GM12891 (cell line): ENCODE data around the gene NUTM2E.
"Not testable (repeated sequence)": the region's sequence is repeated elsewhere in the genome, so short reads cannot be mapped to it uniquely, and the experiment has no call there.

Source experiments
- PAX5 ChIP-seq: IDR thresholded peaks from 2 replicates; pipeline ENCODE4 v1.6.1; 2011; ENCODE audit warnings: low read length, moderate library complexity, mild to moderate bottlenecking; ENCODE audit not compliant: insufficient read depth, severe bottlenecking
- POLR2A ChIP-seq: IDR thresholded peaks from 2 replicates; pipeline ENCODE4 v1.6.1; 2011; ENCODE audit warnings: low read depth, low read length, control low read depth
- POLR2AphosphoS5 ChIP-seq: IDR thresholded peaks from 2 replicates; pipeline ENCODE4 v1.6.1; 2011; ENCODE audit warnings: low read depth, low read length, control low read depth
- POU2F2 ChIP-seq: IDR thresholded peaks from 2 replicates; pipeline ENCODE4 v1.6.1; 2011; ENCODE audit warnings: low read depth, mild to moderate bottlenecking, control low read depth, low read length, moderate library complexity
- SPI1 ChIP-seq: IDR thresholded peaks from 2 replicates; pipeline ENCODE4 v1.6.1; 2011; ENCODE audit warnings: low read depth, low read length, control low read depth
- TAF1 ChIP-seq: IDR thresholded peaks from 2 replicates; pipeline ENCODE4 v1.6.1; 2011; ENCODE audit warnings: low read depth, low read length, control low read depth

DNA sequence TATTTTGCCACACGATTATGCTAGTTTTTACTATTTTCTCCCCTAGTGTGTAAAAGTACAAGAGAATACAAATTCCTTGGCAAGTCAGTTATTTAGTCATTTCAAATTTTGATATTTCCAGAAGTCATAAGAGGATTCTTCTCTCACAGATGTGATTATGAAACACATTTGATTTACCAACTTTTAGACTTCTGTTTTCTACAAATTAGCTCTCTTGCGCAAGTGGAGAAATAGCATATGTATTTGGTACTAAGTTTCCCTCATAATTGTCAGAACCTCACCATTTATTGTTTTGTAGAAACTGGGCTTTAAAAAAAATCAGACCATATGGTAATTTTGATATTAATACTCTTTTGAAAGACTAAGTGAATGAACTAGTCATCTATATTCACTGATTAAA lies 9.4 kb downstream of the NUTM2E start:
- not testable (repeated sequence) for TF ChIP-seq TAF1, POLR2AphosphoS5, POLR2A, SPI1, PAX5, POU2F2
